ENCODE data around the gene USP6NL. TPM values are rescaled to one million over a fixed set of nuclear protein-coding genes. Genes with fewer than 3 reads are reported as not detected.

USP6NL gene
- polyA plus RNA-seq, 1 of the 3 experiments (the other 2 are of a cell fraction), result 8.9 TPM

GRCh38 chr10:11444155-11444530, 167.3 kb downstream of the USP6NL start:
- WGBS (ENCODE audit: low lambda C conversion rate), result 64% methylated on average over 6 of the region's 11 CpGs
- no peak for TF ChIP-seq TEAD4 (IDR thresholded peaks at IDR 0.05; ENCODE audit: borderline replicate concordance, insufficient read depth)
- no peak for TF ChIP-seq RXRA (IDR thresholded peaks at IDR 0.05; ENCODE audit: borderline replicate concordance, low read depth)
- TF ChIP-seq, protein P1, sequence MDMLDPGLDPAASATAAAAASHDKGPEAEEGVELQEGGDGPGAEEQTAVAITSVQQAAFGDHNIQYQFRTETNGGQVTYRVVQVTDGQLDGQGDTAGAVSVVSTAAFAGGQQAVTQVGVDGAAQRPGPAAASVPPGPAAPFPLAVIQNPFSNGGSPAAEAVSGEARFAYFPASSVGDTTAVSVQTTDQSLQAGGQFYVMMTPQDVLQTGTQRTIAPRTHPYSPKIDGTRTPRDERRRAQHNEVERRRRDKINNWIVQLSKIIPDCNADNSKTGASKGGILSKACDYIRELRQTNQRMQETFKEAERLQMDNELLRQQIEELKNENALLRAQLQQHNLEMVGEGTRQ (IDR thresholded peaks at IDR 0.05; ENCODE audit: borderline replicate concordance, low read depth, low read length), result no peak
- TF ChIP-seq SIN3A (IDR thresholded peaks at IDR 0.05; ENCODE audit: borderline replicate concordance, low read depth, low read length), result no peak
- TF ChIP-seq RAD21 (IDR thresholded peaks at IDR 0.05; ENCODE audit: low read length), result no peak
- no peak for TF ChIP-seq EP300 (IDR thresholded peaks at IDR 0.05; ENCODE audit: borderline replicate concordance in 1 of 2, low read depth in 1 of 2, low read length in 1 of 2)
- no peak for TF ChIP-seq TCF12 (IDR thresholded peaks at IDR 0.05)
- TF ChIP-seq RFX5 (IDR thresholded peaks at IDR 0.05; ENCODE audit: low read length), result no peak
- no peak for TF ChIP-seq FOSL2 (IDR thresholded peaks at IDR 0.05; ENCODE audit: borderline replicate concordance, low read depth)
- TF ChIP-seq, protein P2, sequence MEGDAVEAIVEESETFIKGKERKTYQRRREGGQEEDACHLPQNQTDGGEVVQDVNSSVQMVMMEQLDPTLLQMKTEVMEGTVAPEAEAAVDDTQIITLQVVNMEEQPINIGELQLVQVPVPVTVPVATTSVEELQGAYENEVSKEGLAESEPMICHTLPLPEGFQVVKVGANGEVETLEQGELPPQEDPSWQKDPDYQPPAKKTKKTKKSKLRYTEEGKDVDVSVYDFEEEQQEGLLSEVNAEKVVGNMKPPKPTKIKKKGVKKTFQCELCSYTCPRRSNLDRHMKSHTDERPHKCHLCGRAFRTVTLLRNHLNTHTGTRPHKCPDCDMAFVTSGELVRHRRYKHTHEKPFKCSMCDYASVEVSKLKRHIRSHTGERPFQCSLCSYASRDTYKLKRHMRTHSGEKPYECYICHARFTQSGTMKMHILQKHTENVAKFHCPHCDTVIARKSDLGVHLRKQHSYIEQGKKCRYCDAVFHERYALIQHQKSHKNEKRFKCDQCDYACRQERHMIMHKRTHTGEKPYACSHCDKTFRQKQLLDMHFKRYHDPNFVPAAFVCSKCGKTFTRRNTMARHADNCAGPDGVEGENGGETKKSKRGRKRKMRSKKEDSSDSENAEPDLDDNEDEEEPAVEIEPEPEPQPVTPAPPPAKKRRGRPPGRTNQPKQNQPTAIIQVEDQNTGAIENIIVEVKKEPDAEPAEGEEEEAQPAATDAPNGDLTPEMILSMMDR (IDR thresholded peaks at IDR 0.05), result no peak
- TF ChIP-seq FOXJ3 (CRISPR knock-in tag; IDR thresholded peaks at IDR 0.05), result no peak
- TF ChIP-seq MAX (IDR thresholded peaks at IDR 0.05; ENCODE audit: low read depth), result no peak
- TF ChIP-seq RCOR1 (IDR thresholded peaks at IDR 0.05; ENCODE audit: low read length), result no peak
- TF ChIP-seq NFIC (IDR thresholded peaks at IDR 0.05; ENCODE audit: borderline replicate concordance), result no peak
- no peak for TF ChIP-seq CHD2 (IDR thresholded peaks at IDR 0.05; ENCODE audit: low read length, partially characterized antibody)
- no peak overlapping the region for H3K4me2 ChIP-seq
- H3F3A ChIP-seq (replicated peaks; ENCODE audit: insufficient read depth), result no peaks in the 10 kb centered on the region
- H3K27ac ChIP-seq (ENCODE audit: low read depth in 2 of 2, low read length in 1 of 2), result no peak overlapping the region
- no peak for DNase-seq
- no peaks in the 10 kb centered on the region for H3K36me3 ChIP-seq (replicated peaks in 1 of 2; ENCODE audit: control insufficient read depth in 1 of 2, insufficient read depth in 2 of 2, low read length in 1 of 2)
- no peaks in the 10 kb centered on the region for H4K20me1 ChIP-seq (ENCODE audit: insufficient read depth)
- CTCF ChIA-PET, result no interaction called here
- H3K27me3 ChIP-seq (ENCODE audit: insufficient read depth), result no peaks in the 10 kb centered on the region
- H2AFZ ChIP-seq (ENCODE audit: low read depth), result no peak overlapping the region
- H3K9me3 ChIP-seq, result no peaks in the 10 kb centered on the region
- no peak overlapping the region for H3K9ac ChIP-seq
- no peak overlapping the region for H3K4me3 ChIP-seq (ENCODE audit: low read depth in 2 of 2, low read length in 1 of 2)
- H3K4me1 ChIP-seq (ENCODE audit: control insufficient read depth in 1 of 2, insufficient read depth in 2 of 2, low read depth in 1 of 2, low read length in 1 of 2), result peaks cover 0 to 4% of the 10 kb centered on the region in 2 experiments; a peak in 1 of 4 replicates
- POLR2A ChIA-PET, result no interaction called here
- no peaks in the 10 kb centered on the region for H3K9me2 ChIP-seq
- no peaks in the 10 kb centered on the region for H3K79me2 ChIP-seq (ENCODE audit: insufficient read depth)

DNA sequence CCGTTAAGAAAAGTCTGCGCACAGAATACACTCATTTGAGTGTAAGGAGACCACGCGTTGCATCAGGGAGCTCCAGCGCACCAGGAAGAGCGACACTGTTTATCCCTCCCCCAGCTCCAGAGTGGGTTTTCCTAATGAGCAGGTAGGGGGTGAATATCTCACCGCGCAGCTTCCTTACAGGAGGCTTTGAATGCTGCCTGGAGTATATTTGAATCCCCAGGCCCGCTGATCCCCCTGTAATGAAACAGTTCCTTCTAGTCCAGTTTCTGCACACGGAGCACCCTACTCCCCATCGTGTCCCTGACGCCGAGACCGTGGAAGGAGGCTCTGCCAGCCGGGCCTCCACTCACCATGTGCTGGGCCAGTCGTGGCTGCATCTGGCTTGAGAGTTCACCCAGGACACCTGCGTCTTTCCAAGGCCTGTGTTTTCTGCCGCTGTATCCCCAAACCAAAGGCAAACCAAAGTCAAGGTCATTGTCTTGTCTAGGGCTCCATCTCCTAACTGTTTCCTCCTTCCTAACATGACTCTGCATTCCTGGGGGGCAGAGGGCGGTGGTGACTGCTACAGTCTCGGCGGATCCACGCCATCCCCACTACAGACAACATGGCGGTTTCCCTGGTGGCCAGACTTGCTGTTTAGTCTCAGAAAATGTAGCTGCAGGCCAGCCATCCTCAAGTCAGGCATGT, 167.8 kb downstream of the USP6NL start:
- H3K4me1 ChIP-seq (ENCODE audit: control insufficient read depth in 1 of 2, insufficient read depth in 2 of 2, low read depth in 1 of 2, low read length in 1 of 2), result peaks cover 0 to 4% of the 10 kb centered on the region in 2 experiments; a peak in 1 of 4 replicates
- no peaks in the 10 kb centered on the region for H3F3A ChIP-seq (replicated peaks; ENCODE audit: insufficient read depth)
- no peak overlapping the region for H2AFZ ChIP-seq (ENCODE audit: low read depth)
- no peaks in the 10 kb centered on the region for H3K9me2 ChIP-seq
- H3K9me3 ChIP-seq, result no peaks in the 10 kb centered on the region
- DNase-seq, result no peak
- no peaks in the 10 kb centered on the region for H3K36me3 ChIP-seq (replicated peaks in 1 of 2; ENCODE audit: control insufficient read depth in 1 of 2, insufficient read depth in 2 of 2, low read length in 1 of 2)
- no peak overlapping the region for H3K4me3 ChIP-seq (ENCODE audit: low read depth in 2 of 2, low read length in 1 of 2)
- WGBS (ENCODE audit: low lambda C conversion rate), result 70% methylated on average over 21 of the region's 23 CpGs
- no peak overlapping the region for H3K9ac ChIP-seq
- H4K20me1 ChIP-seq (ENCODE audit: insufficient read depth), result no peaks in the 10 kb centered on the region
- H3K4me2 ChIP-seq, result no peak overlapping the region
- H3K27ac ChIP-seq (ENCODE audit: low read depth in 2 of 2, low read length in 1 of 2), result no peak overlapping the region
- ChIA-PET CTCF (no interaction called here), POLR2A (no interaction called here)
- no peaks in the 10 kb centered on the region for H3K79me2 ChIP-seq (ENCODE audit: insufficient read depth)
- H3K27me3 ChIP-seq (ENCODE audit: insufficient read depth), result no peaks in the 10 kb centered on the region
- no peak for TF ChIP-seq ELF1 (IDR thresholded peaks at IDR 0.05)
- TF ChIP-seq FOXM1 (IDR thresholded peaks at IDR 0.05; ENCODE audit: low read depth), result no peak
- TF ChIP-seq, protein P1 (IDR thresholded peaks at IDR 0.05; ENCODE audit: borderline replicate concordance, low read depth, low read length), result no peak
- TF ChIP-seq MAX (IDR thresholded peaks at IDR 0.05; ENCODE audit: low read depth), result no peak
- no peak for TF ChIP-seq RCOR1 (IDR thresholded peaks at IDR 0.05; ENCODE audit: low read length)
- TF ChIP-seq, protein P2 (IDR thresholded peaks at IDR 0.05), result no peak
- TF ChIP-seq TEAD4 (IDR thresholded peaks at IDR 0.05; ENCODE audit: borderline replicate concordance, insufficient read depth), result no peak
- no peak for TF ChIP-seq YY1 (IDR thresholded peaks at IDR 0.05; ENCODE audit: low read depth)
- TF ChIP-seq TCF12 (IDR thresholded peaks at IDR 0.05), result no peak
- no peak for TF ChIP-seq SMC3 (IDR thresholded peaks at IDR 0.05; ENCODE audit: low read depth, low read length)
- TF ChIP-seq JUND (IDR thresholded peaks at IDR 0.05), result no peak
